Lung (tissue), 12 donors: ENCODE results near the gene PALLD. TPM values are rescaled to one million over a fixed set of nuclear protein-coding genes. Genes with fewer than 3 reads are reported as not detected.

Experiments used
- ATAC-seq: fragments of 200-7000 bp; cut with Tn5 transposase; one replicate; pipeline ENCODE4 v1.9.1; 2020; ENCODE audit warnings: moderate number of reproducible peaks; ENCODE audit not compliant: insufficient read depth, low FRiP score
- DNase-seq, 3 donors: peaks; one replicate each; pipeline ENCODE4 v3.0.0-alpha.2; 2013 to 2017
- H3K27ac ChIP-seq, 2 donors: one replicate each; pipeline ENCODE4 v1.5.1; 2013; ENCODE audit warnings: mild to moderate bottlenecking in 2 of 2, moderate library complexity in 2 of 2, control low read depth in 1 of 2, inconsistent platforms in 1 of 2, low read depth in 1 of 2, low read length in 1 of 2
- H3K27me3 ChIP-seq, 3 donors: one replicate each; pipeline ENCODE4 v1.5.1; 2013; ENCODE audit warnings: low read length in 2 of 3; ENCODE audit not compliant: control insufficient read depth in 3 of 3, insufficient read depth in 3 of 3
- H3K36me3 ChIP-seq, 4 donors: one replicate each; pipeline ENCODE4 v1.5.1; 2013; ENCODE audit warnings: low read length in 4 of 4, mild to moderate bottlenecking in 1 of 4, moderate library complexity in 1 of 4; ENCODE audit not compliant: control insufficient read depth in 4 of 4, insufficient read depth in 4 of 4
- H3K4me1 ChIP-seq, 5 donors: one replicate each; pipeline ENCODE4 v1.5.1; 2013; ENCODE audit warnings: low read length in 5 of 5, mild to moderate bottlenecking in 2 of 5, moderate library complexity in 1 of 5; ENCODE audit not compliant: control insufficient read depth in 5 of 5, insufficient read depth in 5 of 5
- H3K4me3 ChIP-seq: one replicate; pipeline ENCODE4 v1.5.1; 2013; ENCODE audit warnings: mild to moderate bottlenecking, control low read depth, moderate library complexity
- H3K9ac ChIP-seq, 2 donors: one replicate each; pipeline ENCODE4 v1.5.1; 2013; ENCODE audit warnings: low read length in 2 of 2, control low read depth in 1 of 2; ENCODE audit not compliant: insufficient read depth in 1 of 2
- H3K9me3 ChIP-seq, 4 donors: one replicate each; pipeline ENCODE4 v1.5.1; 2013; ENCODE audit warnings: low read length in 3 of 4, mild to moderate bottlenecking in 1 of 4, moderate library complexity in 1 of 4; ENCODE audit not compliant: control insufficient read depth in 4 of 4, insufficient read depth in 3 of 4
- CTCF ChIP-seq: IDR thresholded peaks from 2 replicates; pipeline ENCODE4 v1.5.1; 2012; ENCODE audit warnings: mild to moderate bottlenecking; ENCODE audit errors: control extremely low read depth, extremely low read depth
- WGBS, 2 donors: extraction: QIAGEN DNeasy Blood & Tissue Kit; methylation state at CpG; one replicate each; pipeline ENCODE4 v1.1.7; 2013; 5-methylcytosine and 5-hydroxymethylcytosine counted together
- polyA plus RNA-seq, 2 donors: library from polyadenylated mRNA; stranded (reverse); fragments of 200-250 nt; gene quantifications; one replicate each; pipeline ENCODE4 v1.2.1, GENCODE V29; 2013
- total RNA-seq, 2 donors: library from RNA; depleted of rRNA in 1 of 2; stranded (reverse); fragments of >200 nt in 1 of 2; gene quantifications; one replicate each; pipeline ENCODE4 v1.2.1, GENCODE V29; 2014 to 2021
- donor health status: control.
- donor health status: control.
- donor health status: Bipolar disorder and iron deficiency.
- donor health status: healthy.
- donor health status: DM: yes; HTN: yes; CAD: no.

PALLD gene
- total and polyA plus RNA-seq, 4 donors = 20.7 to 139 (median 63.0) TPM

DNA sequence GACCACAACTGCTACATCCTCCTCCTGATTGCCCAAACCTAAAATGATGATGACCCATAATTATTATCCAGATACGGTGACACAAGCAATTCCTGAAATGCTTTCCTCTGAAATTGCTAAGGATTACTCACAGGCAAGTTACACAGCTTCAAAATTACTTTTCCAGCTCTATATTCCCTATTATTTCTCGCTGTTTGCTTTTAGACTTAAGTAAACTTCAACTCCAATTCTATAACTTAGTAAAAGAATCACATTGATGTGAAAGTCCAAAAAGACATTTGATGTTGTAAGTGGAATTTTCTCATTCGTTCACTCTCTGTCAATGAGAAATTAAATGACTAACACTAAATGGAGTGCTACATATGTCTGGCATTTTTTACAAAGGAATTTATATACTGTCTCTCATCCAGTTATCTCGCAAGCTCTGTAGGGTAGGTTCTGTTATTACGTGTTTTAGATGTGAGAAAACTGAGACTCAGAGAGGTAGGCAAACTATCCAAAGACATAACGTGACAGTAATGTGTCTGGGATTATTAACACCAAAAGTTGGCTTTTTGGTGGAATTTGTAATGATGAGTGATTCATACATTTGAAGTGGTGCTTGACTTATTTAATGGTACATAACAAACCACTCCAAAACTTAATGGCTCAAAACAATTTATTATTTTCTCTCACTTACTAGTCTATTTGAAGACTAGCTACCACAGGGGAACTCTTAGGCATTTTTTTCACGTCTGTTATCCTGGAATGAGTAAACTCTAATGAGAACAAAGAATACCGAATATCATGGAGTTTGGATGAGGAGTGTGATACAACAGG lies 31.5 kb downstream of the PALLD start:
- no peak for TF ChIP-seq CTCF
- no peak for DNase-seq
- H3K36me3 ChIP-seq = no peaks in the 10 kb centered on the region
- no peak for ATAC-seq
- H3K4me1 ChIP-seq = peaks cover 0 to 27% (median 0%) of the 10 kb centered on the region in 5 donors
- no peak overlapping the region for H3K27ac ChIP-seq
- no peaks in the 10 kb centered on the region for H3K9me3 ChIP-seq
- H3K9ac ChIP-seq = no peak overlapping the region
- H3K27me3 ChIP-seq = no peaks in the 10 kb centered on the region
- 74 to 92% methylated on average over 8 of the region's 8 CpGs for WGBS, 2 donors
- no peak overlapping the region for H3K4me3 ChIP-seq

- WGBS, 2 donors = 91 to 95% methylated on average over 6 of the region's 6 CpGs
- H3K4me1 ChIP-seq = peaks cover 0 to 24% (median 0%) of the 10 kb centered on the region in 5 donors
Measured at GRCh38 chr4:168529257-168529656, 32.4 kb downstream of the PALLD start.

GRCh38 chr4:168531305-168531704 lies 34.5 kb downstream of the PALLD start:
- TF ChIP-seq CTCF = no peak
- WGBS, 2 donors = 95 to 96% methylated on average over 4 of the region's 4 CpGs
- Histone ChIP-seq H3K36me3 (no peaks in the 10 kb centered on the region), H3K9ac (no peak overlapping the region), H3K4me1 (peaks cover 0 to 25% (median 0%) of the 10 kb centered on the region in 5 donors), H3K4me3 (no peak overlapping the region), H3K27me3 (no peaks in the 10 kb centered on the region), H3K9me3 (no peaks in the 10 kb centered on the region), H3K27ac (peak overlapping the region in 1 of 2 donors; percentile 33)
- ATAC-seq (no peak), DNase-seq (no peak)

More at GRCh38 chr4:168529257-168529656, 32.4 kb downstream of the PALLD start:
- no peak overlapping the region for H3K27ac ChIP-seq
- TF ChIP-seq CTCF = no peak
- no peak for DNase-seq
- no peaks in the 10 kb centered on the region for H3K27me3 ChIP-seq
- no peak overlapping the region for H3K4me3 ChIP-seq
- no peak overlapping the region for H3K9ac ChIP-seq
- no peak for ATAC-seq
- H3K9me3 ChIP-seq = no peaks in the 10 kb centered on the region
- H3K36me3 ChIP-seq = no peaks in the 10 kb centered on the region
